Rectal smooth muscle tissue (tissue), 1 donor: Measurements from ENCODE around the gene LFNG.

Experiments
- H3K27ac ChIP-seq: one replicate; pipeline ENCODE4 v1.7.0; 2013; ENCODE audit warnings: low read depth, low read length, inconsistent platforms
- H3K27me3 ChIP-seq: one replicate; pipeline ENCODE4 v1.7.0; 2013; ENCODE audit warnings: low read length; ENCODE audit not compliant: control insufficient read depth, insufficient read depth
- H3K36me3 ChIP-seq: one replicate; pipeline ENCODE4 v1.7.0; 2013; ENCODE audit warnings: low read length; ENCODE audit not compliant: control insufficient read depth, insufficient read depth
- H3K4me1 ChIP-seq: one replicate; pipeline ENCODE4 v1.7.0; 2013; ENCODE audit warnings: low read length; ENCODE audit not compliant: control insufficient read depth, insufficient read depth
- H3K4me3 ChIP-seq: one replicate; pipeline ENCODE4 v1.7.0; 2013; ENCODE audit warnings: low read length
- H3K9ac ChIP-seq: one replicate; pipeline ENCODE4 v1.7.0; 2013; ENCODE audit warnings: low read length

Gene LFNG

DNA sequence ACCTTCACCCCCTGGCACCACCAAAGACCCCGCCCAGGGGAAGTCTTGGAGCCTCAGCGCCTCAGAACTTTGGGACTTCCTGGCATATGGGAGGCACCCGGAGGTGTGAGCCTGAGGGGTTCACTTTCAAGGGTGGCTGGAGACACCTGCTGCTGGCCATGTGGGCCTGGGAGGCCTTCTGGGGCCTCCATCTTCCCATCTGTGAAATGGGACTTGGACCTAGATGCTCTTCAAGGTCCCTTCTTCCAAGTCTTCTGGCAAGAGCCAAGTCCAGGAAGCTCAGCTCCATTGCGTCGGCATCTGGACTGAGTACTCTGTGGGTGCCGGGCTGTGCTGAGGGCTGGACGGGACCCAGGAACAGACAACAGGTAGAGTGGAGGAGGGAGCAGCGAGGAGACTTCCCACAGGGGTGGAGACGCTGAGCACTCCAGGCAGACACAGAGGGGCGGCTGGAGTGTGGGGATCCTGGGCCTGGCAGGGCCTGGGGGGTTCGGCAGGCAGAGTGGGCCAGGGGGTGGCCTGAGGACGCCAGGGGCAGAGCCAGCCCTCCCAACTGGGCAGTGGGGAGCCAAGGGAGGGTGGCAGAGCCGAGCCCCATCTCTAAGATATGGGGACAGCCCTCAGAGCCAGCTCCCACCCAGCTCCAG, 9.3 kb upstream of the LFNG start:
- Histone ChIP-seq H3K27me3 (no peaks in the 10 kb centered on the region), H3K9ac (no peak overlapping the region), H3K36me3 (no peaks in the 10 kb centered on the region), H3K4me3 (no peak overlapping the region), H3K27ac (no peak overlapping the region), H3K4me1 (no peaks in the 10 kb centered on the region)

DNA sequence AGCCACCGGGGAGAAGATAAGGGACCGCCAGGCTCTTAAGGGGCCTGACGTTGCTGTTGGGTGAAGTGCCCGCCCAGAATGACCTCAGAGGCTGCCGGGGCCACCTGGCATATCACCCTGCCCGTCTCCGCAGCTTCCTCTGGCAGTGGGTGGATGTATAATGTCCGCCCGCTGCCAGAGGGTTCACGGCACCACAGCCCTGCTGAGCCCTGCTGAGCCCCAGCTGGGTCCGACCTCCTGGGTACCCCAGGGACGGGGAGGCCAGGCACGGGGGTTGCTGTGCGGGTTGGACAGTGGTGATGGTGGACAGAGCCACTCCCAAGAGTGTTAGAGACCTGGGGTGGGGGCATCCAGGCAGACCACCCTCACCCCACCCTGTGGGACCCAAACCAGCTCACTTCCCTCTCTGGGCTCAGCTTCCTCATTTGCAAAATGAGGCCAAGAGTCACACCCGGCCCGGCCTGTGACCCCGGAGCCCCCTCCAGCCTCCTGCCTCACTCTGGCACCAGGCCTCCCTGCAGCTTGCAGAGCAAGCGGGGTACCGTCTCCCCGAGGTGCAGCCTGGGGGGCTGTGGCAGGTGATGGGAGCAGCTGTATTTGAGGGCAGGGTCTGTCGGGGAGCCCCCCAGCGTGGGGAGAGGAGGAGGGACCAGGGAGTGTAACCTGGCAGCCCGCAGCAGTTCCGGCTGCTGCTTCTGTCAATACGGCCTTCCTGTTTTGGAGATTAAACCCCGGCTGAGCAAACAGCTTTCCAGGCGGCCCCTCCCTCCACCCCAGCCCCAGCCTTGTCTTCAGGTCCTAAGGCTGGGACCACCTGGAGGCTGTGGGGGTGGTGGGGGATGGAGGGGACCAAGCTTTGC, 8.4 kb upstream of the LFNG start:
- Histone ChIP-seq H3K4me1 (no peaks in the 10 kb centered on the region), H3K4me3 (peak overlapping the region; percentile 6), H3K27ac (no peak overlapping the region), H3K36me3 (no peaks in the 10 kb centered on the region), H3K9ac (no peak overlapping the region), H3K27me3 (no peaks in the 10 kb centered on the region)

DNA sequence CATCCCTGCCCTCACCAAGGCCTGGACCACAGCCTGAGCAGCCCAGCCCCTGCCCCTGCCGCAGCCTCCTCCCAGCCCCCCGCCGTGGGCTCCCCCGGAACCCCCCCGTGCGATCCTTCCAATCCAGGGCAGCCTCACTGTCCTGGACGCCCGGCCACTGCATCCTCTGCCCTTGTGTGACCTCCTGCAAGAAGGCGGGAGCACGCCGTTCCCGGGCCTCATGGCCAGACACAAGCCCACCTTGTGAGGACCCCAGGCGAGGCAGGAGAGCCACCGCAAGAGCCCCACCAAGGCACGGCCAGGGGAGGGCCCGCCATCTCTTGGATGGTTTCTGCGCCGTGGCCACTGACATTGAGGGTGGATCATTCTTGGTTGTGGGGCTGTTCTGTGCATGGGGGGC, 7.8 kb upstream of the LFNG start:
- Histone ChIP-seq H3K4me1 (no peaks in the 10 kb centered on the region), H3K27ac (no peak overlapping the region), H3K9ac (no peak overlapping the region), H3K27me3 (no peaks in the 10 kb centered on the region), H3K36me3 (no peaks in the 10 kb centered on the region), H3K4me3 (no peak overlapping the region)

DNA sequence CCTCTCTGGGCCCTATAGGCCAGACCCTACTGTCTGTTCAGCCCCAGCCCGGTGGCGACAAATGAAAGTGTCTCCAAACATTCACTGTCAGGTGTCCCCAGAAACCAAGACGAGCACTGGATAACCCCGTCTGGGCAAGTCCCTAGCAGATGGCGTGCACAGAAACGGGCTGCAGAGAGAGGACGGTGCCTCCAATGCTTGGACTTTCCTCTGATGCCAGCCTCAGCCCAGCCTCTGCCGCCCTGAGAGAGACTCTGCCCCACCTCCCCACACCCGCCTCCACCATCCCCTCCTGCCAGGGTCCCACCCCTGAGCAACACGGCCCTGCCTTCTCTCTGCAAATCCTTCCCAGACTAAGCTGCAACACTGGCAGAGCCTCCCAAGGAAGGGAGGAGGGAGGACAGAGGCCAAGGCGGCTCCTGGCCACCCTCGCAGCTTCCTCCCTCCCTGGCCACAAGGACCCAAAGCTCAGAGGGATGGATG, 7.4 kb upstream of the LFNG start:
- Histone ChIP-seq H3K4me3 (no peak overlapping the region), H3K36me3 (no peaks in the 10 kb centered on the region), H3K9ac (no peak overlapping the region), H3K27ac (no peak overlapping the region), H3K27me3 (no peaks in the 10 kb centered on the region), H3K4me1 (no peaks in the 10 kb centered on the region)

DNA sequence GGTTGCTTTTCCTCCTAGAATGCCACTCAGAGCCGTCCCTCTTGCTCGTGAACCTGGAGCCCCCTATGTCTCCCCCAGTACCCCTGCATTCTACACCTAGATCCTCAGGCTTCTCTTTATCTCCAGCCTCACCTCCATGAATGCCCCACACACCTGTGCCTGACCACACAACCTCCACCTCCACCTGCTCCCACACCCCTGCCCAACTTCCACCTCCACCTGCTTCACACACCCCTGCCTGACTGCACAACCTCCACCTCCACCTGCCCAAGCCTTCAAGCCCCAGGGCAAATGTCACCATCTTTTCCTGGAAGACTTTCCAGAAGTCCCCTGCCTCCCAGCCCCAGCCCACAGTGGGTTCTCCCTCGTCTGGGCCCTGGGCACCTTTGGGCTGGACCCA, 6.9 kb upstream of the LFNG start:
- H3K27ac ChIP-seq: no peak overlapping the region
- H3K9ac ChIP-seq: no peak overlapping the region

DNA sequence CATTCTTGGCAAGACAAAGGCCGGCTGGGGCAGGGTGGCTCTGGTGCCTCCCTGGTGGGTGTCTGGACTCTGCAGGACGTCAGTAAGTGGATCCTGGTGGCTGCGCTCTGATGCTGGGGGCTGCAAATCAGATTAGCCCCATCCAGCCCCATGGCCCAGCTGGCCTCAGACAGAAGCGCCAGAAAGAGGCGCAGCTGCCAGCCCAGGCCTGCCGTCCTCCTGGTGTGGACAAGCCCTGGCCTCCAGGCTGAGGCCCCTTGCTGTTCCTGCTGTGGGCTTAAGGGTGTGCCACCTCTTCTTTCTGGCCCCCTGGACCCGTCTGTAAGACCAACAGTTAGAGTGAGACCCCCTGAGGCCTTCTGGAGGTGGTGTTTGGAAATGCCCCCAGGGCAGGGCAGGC, 5.9 kb upstream of the LFNG start:
- H3K9ac ChIP-seq: no peak overlapping the region
- H3K27ac ChIP-seq: no peak overlapping the region
- no peaks in the 10 kb centered on the region for H3K27me3 ChIP-seq
- no peak overlapping the region for H3K4me3 ChIP-seq
- no peaks in the 10 kb centered on the region for H3K4me1 ChIP-seq
- no peaks in the 10 kb centered on the region for H3K36me3 ChIP-seq

More for the DNA sequence above, 6.9 kb upstream of the LFNG start:
- H3K4me3 ChIP-seq: no peak overlapping the region
- H3K36me3 ChIP-seq: no peaks in the 10 kb centered on the region
- H3K27me3 ChIP-seq: no peaks in the 10 kb centered on the region
- no peaks in the 10 kb centered on the region for H3K4me1 ChIP-seq

DNA sequence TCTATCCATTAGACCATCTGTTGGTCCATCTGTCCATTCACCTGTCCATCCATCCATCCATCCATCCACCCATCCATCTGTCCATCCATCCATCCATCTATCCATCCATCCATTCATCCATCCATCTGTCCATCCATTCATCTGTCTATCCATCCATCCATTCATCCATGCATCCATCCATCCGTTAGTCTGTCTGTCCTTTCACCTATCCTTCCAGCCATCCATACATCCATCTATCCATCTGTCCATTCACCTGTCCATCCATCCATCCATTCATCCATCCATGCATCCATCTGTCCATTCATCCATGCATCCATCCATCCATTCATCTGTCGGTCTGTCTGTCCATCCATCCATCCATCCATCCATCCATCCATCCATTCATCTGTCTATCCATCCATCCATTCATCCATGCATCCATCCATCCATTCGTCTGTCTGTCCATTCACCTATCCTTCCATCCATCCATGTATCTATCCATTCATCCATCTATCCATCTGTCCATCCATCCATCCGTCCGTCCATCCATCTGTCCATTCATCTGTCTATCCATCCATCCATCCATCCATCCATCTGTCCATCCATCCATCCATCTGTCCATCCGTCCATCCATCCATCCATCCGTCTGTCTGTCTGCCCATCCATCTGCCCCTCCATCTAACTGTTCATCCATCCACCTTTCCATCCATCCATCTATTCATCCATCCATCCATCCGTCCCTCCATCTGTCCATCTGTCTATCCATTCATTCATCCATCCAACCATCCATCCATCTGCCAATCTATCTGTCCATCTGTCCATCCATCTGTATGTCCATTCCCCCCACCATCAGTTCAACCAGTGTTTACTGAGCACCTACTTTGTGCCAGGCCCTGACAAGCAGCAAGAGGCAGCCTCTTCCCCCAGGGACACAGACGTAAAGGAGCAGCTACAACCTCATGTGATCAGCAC, 4.8 kb upstream of the LFNG start:
- no peaks in the 10 kb centered on the region for H3K27me3 ChIP-seq
- H3K4me1 ChIP-seq: no peaks in the 10 kb centered on the region
- no peak overlapping the region for H3K27ac ChIP-seq
- H3K36me3 ChIP-seq: no peaks in the 10 kb centered on the region
- H3K9ac ChIP-seq: no peak overlapping the region
- H3K4me3 ChIP-seq: no peak overlapping the region

DNA sequence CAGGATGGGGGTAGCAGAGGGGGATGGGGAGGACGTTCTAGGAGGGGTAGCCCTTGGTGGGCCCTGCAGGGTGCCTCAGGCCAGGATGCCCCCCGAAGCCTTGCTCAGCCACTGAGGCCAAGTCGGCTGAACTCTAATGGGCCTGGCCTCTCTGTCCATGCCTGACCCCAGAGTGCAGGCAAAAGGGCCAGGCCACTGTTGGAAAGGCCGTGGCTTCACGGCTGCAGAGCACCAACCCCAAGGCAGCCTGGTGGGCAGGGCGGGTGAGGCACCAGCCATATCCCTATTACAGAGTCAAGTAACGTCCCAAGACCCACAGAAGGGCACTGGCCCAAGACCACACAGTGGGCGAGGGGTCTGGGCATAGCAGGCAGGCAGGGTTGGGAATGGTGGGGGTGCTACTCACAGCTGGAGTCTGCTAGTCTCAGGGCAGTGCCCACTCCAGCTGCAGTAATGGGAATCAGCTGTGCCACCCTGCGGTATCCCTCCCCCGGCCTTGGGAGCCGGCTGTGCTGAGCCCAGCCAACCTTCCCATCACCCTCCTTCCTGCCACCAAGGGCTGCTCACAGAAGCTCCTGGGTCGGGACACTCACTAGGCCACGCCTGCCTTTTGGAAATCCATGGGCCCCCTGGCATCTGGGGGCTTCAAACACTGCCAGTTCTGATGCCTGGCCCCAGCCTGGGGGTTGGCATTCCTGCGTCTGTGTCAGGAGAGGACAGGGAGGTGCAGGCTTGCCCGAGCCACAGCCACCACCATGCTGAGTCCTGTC, 4.0 kb upstream of the LFNG start:
- Histone ChIP-seq H3K4me1 (peaks cover 2% of the 10 kb centered on the region), H3K36me3 (no peaks in the 10 kb centered on the region), H3K9ac (no peak overlapping the region), H3K27me3 (peaks cover 5% of the 10 kb centered on the region), H3K27ac (no peak overlapping the region), H3K4me3 (no peak overlapping the region)

DNA sequence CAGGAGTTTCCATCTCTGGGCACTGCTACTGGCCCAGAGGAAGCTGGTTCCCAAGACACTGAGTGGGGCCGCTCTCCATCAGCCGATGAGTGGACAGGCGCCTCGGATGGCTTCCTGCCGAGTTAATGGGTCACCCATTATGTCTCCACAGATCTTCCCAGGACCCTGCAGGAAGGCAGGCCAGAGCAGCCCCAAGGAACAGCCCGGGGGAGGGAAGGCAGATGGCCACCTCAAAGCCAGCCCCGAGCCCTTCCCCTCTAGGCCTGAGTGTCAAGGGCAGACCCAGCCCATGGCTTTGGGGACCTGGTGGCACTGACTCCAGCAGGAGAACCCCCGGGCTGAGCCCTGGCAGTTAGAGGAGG, 3.4 kb upstream of the LFNG start:
- Histone ChIP-seq H3K9ac (no peak overlapping the region), H3K4me3 (no peak overlapping the region), H3K27ac (no peak overlapping the region), H3K27me3 (peaks cover 6% of the 10 kb centered on the region), H3K36me3 (no peaks in the 10 kb centered on the region), H3K4me1 (peaks cover 2% of the 10 kb centered on the region)

DNA sequence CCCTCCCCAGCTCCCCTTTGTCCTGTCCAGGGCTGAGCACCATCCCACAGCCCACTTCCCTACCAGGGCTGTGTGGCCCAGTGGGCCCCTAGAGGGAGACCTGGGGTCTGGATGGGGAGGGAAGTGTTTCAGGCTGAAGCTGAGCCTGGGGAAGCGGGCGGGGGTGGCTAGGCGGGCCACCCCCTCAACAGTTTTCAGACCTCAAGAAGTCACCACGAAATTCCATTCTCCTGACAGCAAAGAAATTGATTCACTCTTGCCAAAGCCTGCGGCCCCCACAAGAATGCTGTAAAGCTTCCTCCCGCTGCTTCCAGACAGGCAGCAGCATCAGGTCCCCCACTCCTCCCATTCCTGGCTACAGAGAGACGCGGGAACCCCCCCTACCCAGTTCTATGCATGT, 2.5 kb upstream of the LFNG start:
- Histone ChIP-seq H3K36me3 (no peaks in the 10 kb centered on the region), H3K4me3 (no peak overlapping the region), H3K27me3 (peaks cover 13% of the 10 kb centered on the region), H3K27ac (no peak overlapping the region), H3K4me1 (peaks cover 2% of the 10 kb centered on the region), H3K9ac (no peak overlapping the region)

DNA sequence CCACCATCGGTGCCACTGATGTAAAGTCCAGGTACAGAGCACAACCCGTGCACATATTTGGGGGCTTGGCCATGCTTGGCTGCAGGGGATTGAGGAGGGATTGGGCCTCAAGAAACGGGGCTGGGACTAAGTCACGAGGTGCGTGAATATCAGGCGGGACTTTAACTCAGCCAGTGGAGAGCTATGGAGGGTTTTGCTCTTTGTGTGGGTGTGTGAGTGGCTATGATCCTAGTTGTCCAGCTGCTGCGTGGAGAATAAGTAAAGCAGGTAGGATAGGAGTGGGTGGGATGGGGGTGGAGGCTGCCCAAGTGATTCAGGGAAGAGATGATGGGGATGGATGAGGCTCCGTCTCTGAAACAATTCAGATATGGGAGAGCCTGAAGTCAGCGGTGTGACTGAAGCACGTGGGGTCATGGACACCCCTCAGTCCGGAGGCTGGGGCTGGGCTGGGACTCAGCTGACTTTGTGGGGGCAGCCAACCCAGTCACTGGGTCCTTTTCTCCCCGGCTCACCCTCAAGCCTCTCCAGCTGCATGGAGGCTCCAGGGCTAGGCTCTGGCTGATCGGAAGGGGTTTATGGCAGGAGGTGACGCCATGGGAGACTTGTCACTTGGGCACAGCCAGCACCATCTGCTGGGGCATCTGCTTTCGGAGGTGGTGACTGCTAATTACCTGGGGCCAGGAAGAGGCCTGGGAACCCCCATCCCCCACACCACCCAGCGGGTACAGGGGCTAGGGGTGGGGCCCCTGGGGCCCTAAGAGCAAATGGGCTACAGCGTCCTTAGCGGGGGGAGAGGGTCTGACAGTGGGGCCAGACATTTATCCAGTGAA, 1.7 kb upstream of the LFNG start:
- Histone ChIP-seq H3K27ac (no peak overlapping the region), H3K4me1 (peaks cover 2% of the 10 kb centered on the region), H3K36me3 (no peaks in the 10 kb centered on the region), H3K4me3 (no peak overlapping the region), H3K9ac (no peak overlapping the region), H3K27me3 (peaks cover 19% of the 10 kb centered on the region)
